HCT116 (cell line): ENCODE data around the gene ZNF358. TPM values are rescaled to one million over a fixed set of nuclear protein-coding genes. Genes with fewer than 3 reads are reported as not detected.
A peak's percentile ranks its signal among the peaks of the same experiment; 100 is the strongest.

ENCODE experiments used
- ATF3 ChIP-seq: IDR thresholded peaks from 2 replicates; pipeline ENCODE4 v1.6.1; 2012
- CBX3 ChIP-seq: IDR thresholded peaks from 2 replicates; pipeline ENCODE4 v1.6.1; 2012; ENCODE audit warnings: low read depth
- CEBPB ChIP-seq: IDR thresholded peaks from 2 replicates; pipeline ENCODE4 v1.6.1; 2012; ENCODE audit warnings: low read depth
- ELF1 ChIP-seq: IDR thresholded peaks from 2 replicates; pipeline ENCODE4 v1.6.1; 2012; ENCODE audit warnings: low read depth, borderline replicate concordance
- POLR2AphosphoS5 ChIP-seq: IDR thresholded peaks from 2 replicates; pipeline ENCODE4 v1.6.1; 2011; ENCODE audit warnings: mild to moderate bottlenecking, low read depth, low read length, moderate library complexity
- RAD21 ChIP-seq: IDR thresholded peaks from 2 replicates; pipeline ENCODE4 v1.6.1; 2012; ENCODE audit warnings: low read depth, mild to moderate bottlenecking
- REST ChIP-seq: IDR thresholded peaks from 2 replicates; pipeline ENCODE4 v1.6.1; 2012; ENCODE audit warnings: low read depth
- SIN3A ChIP-seq: IDR thresholded peaks from 2 replicates; pipeline ENCODE4 v1.6.1; 2012; ENCODE audit warnings: low read depth
- SP1 ChIP-seq: IDR thresholded peaks from 2 replicates; pipeline ENCODE4 v1.6.1; 2012; ENCODE audit warnings: low read depth
- ZFX ChIP-seq: fragments of 450-650 bp; IDR thresholded peaks from 2 replicates; pipeline ENCODE4 v1.6.1; 2017
- total RNA-seq: library from RNA; stranded (reverse); gene quantifications from one replicate; pipeline ENCODE4 v1.2.1, GENCODE V29; 2021; ENCODE audit not compliant: unreplicated experiment
- TF ChIP-seq, protein P1 (sequence below), 3 experiments: fragments of 200-600 bp in 1 of 3; sonication (generic) in 1 of 3; IDR thresholded peaks in 2 of 3; conservative IDR thresholded peaks in 1 of 3; 2 replicates each; pipeline ENCODE4 v1.5.1; 2012 to 2017; ENCODE audit warnings: low read depth in 2 of 3, low read length in 2 of 3, antibody characterized with exemption in 1 of 3, borderline replicate concordance in 1 of 3, control low read depth in 1 of 3, mild to moderate bottlenecking in 1 of 3, mixed read lengths in 1 of 3, mixed run types in 1 of 3, moderate library complexity in 1 of 3; ENCODE audit not compliant: insufficient read depth in 1 of 3

Gene ZNF358
- total RNA-seq, 1 experiment from 2014 or later: 20.7 TPM

DNA sequence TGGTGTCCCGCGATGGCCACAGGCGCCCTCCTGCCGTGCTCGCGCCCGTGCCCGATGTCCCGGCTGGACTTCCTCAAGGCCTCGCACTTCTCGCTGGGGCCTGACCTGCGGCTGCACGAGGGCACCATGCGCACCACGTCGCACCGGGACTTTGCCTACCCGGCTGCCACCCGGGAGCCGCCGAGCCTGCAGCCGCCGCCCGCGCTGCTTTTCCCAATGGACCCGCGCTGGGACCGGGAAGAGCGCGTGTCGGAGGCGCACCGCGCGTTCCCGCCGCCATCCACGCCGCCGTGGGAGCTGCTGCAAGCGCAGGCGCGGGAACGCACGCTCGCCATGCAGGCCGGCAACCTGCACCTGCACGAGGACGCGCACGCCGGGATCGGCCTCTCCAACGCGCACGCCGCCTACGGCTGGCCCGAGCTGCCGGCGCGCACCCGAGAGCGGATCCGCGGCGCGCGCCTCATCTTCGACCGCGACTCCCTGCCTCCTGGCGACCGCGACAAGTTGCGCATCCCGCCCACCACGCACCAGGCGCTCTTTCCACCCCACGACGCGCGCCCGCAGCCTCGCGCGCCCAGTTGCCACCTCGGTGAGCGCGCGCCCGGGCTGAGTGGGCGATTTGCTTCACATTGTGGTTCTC lies 15.0 kb upstream of the ZNF358 start (continued):
- TF ChIP-seq REST (no peak), ELF1 (no peak), CEBPB (no peak), POLR2AphosphoS5 (peak; percentile 61), SIN3A (no peak), ZFX (peak; percentile 47; the same call in 1 of the 2 replicates), SP1 (no peak), ATF3 (no peak), RAD21 (no peak), CBX3 (no peak)
- TF ChIP-seq, protein P1, sequence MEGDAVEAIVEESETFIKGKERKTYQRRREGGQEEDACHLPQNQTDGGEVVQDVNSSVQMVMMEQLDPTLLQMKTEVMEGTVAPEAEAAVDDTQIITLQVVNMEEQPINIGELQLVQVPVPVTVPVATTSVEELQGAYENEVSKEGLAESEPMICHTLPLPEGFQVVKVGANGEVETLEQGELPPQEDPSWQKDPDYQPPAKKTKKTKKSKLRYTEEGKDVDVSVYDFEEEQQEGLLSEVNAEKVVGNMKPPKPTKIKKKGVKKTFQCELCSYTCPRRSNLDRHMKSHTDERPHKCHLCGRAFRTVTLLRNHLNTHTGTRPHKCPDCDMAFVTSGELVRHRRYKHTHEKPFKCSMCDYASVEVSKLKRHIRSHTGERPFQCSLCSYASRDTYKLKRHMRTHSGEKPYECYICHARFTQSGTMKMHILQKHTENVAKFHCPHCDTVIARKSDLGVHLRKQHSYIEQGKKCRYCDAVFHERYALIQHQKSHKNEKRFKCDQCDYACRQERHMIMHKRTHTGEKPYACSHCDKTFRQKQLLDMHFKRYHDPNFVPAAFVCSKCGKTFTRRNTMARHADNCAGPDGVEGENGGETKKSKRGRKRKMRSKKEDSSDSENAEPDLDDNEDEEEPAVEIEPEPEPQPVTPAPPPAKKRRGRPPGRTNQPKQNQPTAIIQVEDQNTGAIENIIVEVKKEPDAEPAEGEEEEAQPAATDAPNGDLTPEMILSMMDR (IDR thresholded peaks at IDR 0.05 in 2 of 3, conservative IDR thresholded peaks at IDR 0.05 in 1 of 3; ENCODE audit: borderline replicate concordance in 1 of 3, insufficient read depth in 1 of 3, low read depth in 2 of 3, low read length in 2 of 3): 0 out of 6 replicates have a peak, but pooled peaks of 1 of the 3 experiments have one; percentile 5
